ENCODE data around the gene CHN2.

Gene CHN2

GRCh38 chr7:29484280-29484679 lies 289.7 kb downstream of the CHN2 start:
- ATAC-seq: no peak
- TF ChIP-seq ARNTL (CRISPR knock-in tag; IDR thresholded peaks at IDR 0.05; ENCODE audit: borderline replicate concordance, low read depth) (no peak), TSHZ2 (CRISPR knock-in tag; IDR thresholded peaks at IDR 0.05) (no peak), OSR1 (CRISPR knock-in tag; IDR thresholded peaks at IDR 0.05) (no peak), ZFP3 (CRISPR knock-in tag; IDR thresholded peaks at IDR 0.05) (no peak), ESRRG (CRISPR knock-in tag; IDR thresholded peaks at IDR 0.05) (no peak), BACH2 (CRISPR knock-in tag; IDR thresholded peaks at IDR 0.05; ENCODE audit: borderline replicate concordance) (no peak), RARB (CRISPR knock-in tag; IDR thresholded peaks at IDR 0.05) (no peak), ZNF8 (CRISPR knock-in tag; IDR thresholded peaks at IDR 0.05) (no peak), ZNF70 (CRISPR knock-in tag; IDR thresholded peaks at IDR 0.05) (no peak)

- no peak for ATAC-seq
- TF ChIP-seq ARNTL (CRISPR knock-in tag; IDR thresholded peaks at IDR 0.05; ENCODE audit: borderline replicate concordance, low read depth) (no peak), ESRRG (CRISPR knock-in tag; IDR thresholded peaks at IDR 0.05) (no peak), POU6F1 (CRISPR knock-in tag; IDR thresholded peaks at IDR 0.05; ENCODE audit: borderline replicate concordance, low read depth) (no peak)
These were observed 291.0 kb downstream of the CHN2 start for GRCh38 chr7:29485339-29486190.

GRCh38 chr7:29486191-29486700 lies 291.7 kb downstream of the CHN2 start:
- no peak for TF ChIP-seq RARB (CRISPR knock-in tag; IDR thresholded peaks at IDR 0.05)
- no peak for TF ChIP-seq SNAI2 (CRISPR knock-in tag; IDR thresholded peaks at IDR 0.05)
- no peak for TF ChIP-seq ZFP3 (CRISPR knock-in tag; IDR thresholded peaks at IDR 0.05)
- TF ChIP-seq ESRRG (CRISPR knock-in tag; IDR thresholded peaks at IDR 0.05): no peak
- TF ChIP-seq ZFP30 (CRISPR knock-in tag; IDR thresholded peaks at IDR 0.05): no peak
- no peak for ATAC-seq

GRCh38 chr7:29487424-29487823 lies 292.8 kb downstream of the CHN2 start:
- no peak for TF ChIP-seq BACH2 (CRISPR knock-in tag; IDR thresholded peaks at IDR 0.05; ENCODE audit: borderline replicate concordance)
- TF ChIP-seq CSRNP3 (CRISPR knock-in tag; IDR thresholded peaks at IDR 0.05): no peak
- no peak for ATAC-seq

- ATAC-seq: peak; percentile 37
- TF ChIP-seq SNAI2 (CRISPR knock-in tag; IDR thresholded peaks at IDR 0.05): no peak
- TF ChIP-seq ZNF8 (CRISPR knock-in tag; IDR thresholded peaks at IDR 0.05): no peak
- TF ChIP-seq CREB5 (CRISPR knock-in tag; IDR thresholded peaks at IDR 0.05; ENCODE audit: low read depth): no peak
- no peak for TF ChIP-seq OSR1 (CRISPR knock-in tag; IDR thresholded peaks at IDR 0.05)
- TF ChIP-seq RARB (CRISPR knock-in tag; IDR thresholded peaks at IDR 0.05): no peak
These were observed 293.8 kb downstream of the CHN2 start for GRCh38 chr7:29488203-29488970.

Measured in SK-N-SH treated with all-trans-retinoic acid at 6 μM for 48 hours (cell line).